IMR-90 (cell line): ENCODE measurements around the gene KIF25. TPM values are rescaled to one million over a fixed set of nuclear protein-coding genes. Genes with fewer than 3 reads are reported as not detected.

ENCODE experiments used
- ATAC-seq: fragments of 200-7000 bp; cut with Tn5 transposase; 2 replicates; pipeline ENCODE4 v1.9.1; 2020; ENCODE audit warnings: low read depth, mild to moderate bottlenecking, moderate library complexity
- BruUV-seq: library from RNA; stranded (reverse); fragments of 400-500 nt; replicated peaks from 2 replicates; lab custom pipeline; 2021; lab: Mats Ljungman, UMichigan
- CTCF ChIA-PET: fragments of 300-600 bp; formaldehyde crosslinking; extraction: SDS; loops from one replicate; lab custom pipeline; 2021; ENCODE audit warnings: antibody characterized with exemption; lab: Yijun Ruan, JAX
- POLR2A ChIA-PET: fragments of 300-600 bp; sonication (Branson Sonifier 250); formaldehyde crosslinking; loops from one replicate; lab custom pipeline; 2022; ENCODE audit warnings: antibody characterized with exemption; ENCODE audit not compliant: unreplicated experiment; lab: Charles Lee
- DNase-seq: peaks from one replicate; pipeline ENCODE4 v3.0.0; 2013
- H2AFZ ChIP-seq: replicated peaks from 2 replicates; pipeline ENCODE3; 2013; ENCODE audit warnings: low read length, mild to moderate bottlenecking; ENCODE audit not compliant: poor library complexity
- H2AK5ac ChIP-seq: 2 replicates; pipeline ENCODE4 v1.6.1; 2013; ENCODE audit warnings: low read depth, low read length, inconsistent platforms
- H2AK9ac ChIP-seq: replicated peaks from 2 replicates; pipeline ENCODE3; 2013; ENCODE audit warnings: mild to moderate bottlenecking, low read depth, low read length, moderate library complexity; ENCODE audit not compliant: poor library complexity
- H2BK120ac ChIP-seq: 2 replicates; pipeline ENCODE4 v1.6.1; 2013; ENCODE audit warnings: low read depth, low read length, inconsistent platforms
- H2BK15ac ChIP-seq: 3 replicates; pipeline ENCODE4 v1.6.1; 2013; ENCODE audit warnings: low read depth, low read length, inconsistent platforms
- H2BK20ac ChIP-seq: 2 replicates; pipeline ENCODE4 v1.6.1; 2013; ENCODE audit warnings: low read depth, mild to moderate bottlenecking, inconsistent platforms, low read length, moderate library complexity
- H2BK5ac ChIP-seq: 2 replicates; pipeline ENCODE4 v1.6.1; 2013; ENCODE audit warnings: mild to moderate bottlenecking, low read depth, low read length, inconsistent platforms; ENCODE audit not compliant: poor library complexity, severe bottlenecking
- H3K14ac ChIP-seq: replicated peaks from 2 replicates; pipeline ENCODE4 v1.6.1; 2013; ENCODE audit warnings: low read depth, low read length, inconsistent platforms
- H3K18ac ChIP-seq: 2 replicates; pipeline ENCODE4 v1.6.1; 2013; ENCODE audit warnings: low read depth, low read length, control low read depth
- H3K23ac ChIP-seq: 2 replicates; pipeline ENCODE4 v1.6.1; 2013; ENCODE audit warnings: low read depth, low read length, inconsistent platforms
- H3K27ac ChIP-seq: 2 replicates; pipeline ENCODE4 v1.5.1; 2013; ENCODE audit warnings: mild to moderate bottlenecking, control low read depth, low read length; ENCODE audit not compliant: insufficient read depth
- H3K27me3 ChIP-seq: 2 replicates; pipeline ENCODE4 v1.6.1; 2013; ENCODE audit warnings: low read length; ENCODE audit not compliant: control insufficient read depth, insufficient read depth
- H3K36me3 ChIP-seq: 2 replicates; pipeline ENCODE4 v1.6.1; 2013; ENCODE audit warnings: low read length, mixed read lengths; ENCODE audit not compliant: control insufficient read depth, insufficient read depth
- H3K4ac ChIP-seq: 2 replicates; pipeline ENCODE4 v1.6.1; 2013; ENCODE audit warnings: low read depth, low read length, inconsistent platforms
- H3K4me1 ChIP-seq: 2 replicates; pipeline ENCODE4 v1.6.1; 2013; ENCODE audit warnings: low read length, mixed read lengths; ENCODE audit not compliant: control insufficient read depth, insufficient read depth
- H3K4me2 ChIP-seq: 2 replicates; pipeline ENCODE4 v1.6.1; 2013; ENCODE audit warnings: low read depth, mild to moderate bottlenecking, control low read depth, low read length, moderate library complexity
- H3K4me3 ChIP-seq: 2 replicates; pipeline ENCODE4 v1.5.1; 2013; ENCODE audit warnings: low read depth, mild to moderate bottlenecking, control low read depth, low read length, moderate library complexity; ENCODE audit not compliant: insufficient read depth
- H3K56ac ChIP-seq: 2 replicates; pipeline ENCODE4 v1.6.1; 2013; ENCODE audit warnings: low read length, inconsistent platforms; ENCODE audit not compliant: insufficient read depth; ENCODE audit errors: extremely low read depth
- H3K79me1 ChIP-seq, 2 experiments: 2 replicates each; pipeline ENCODE4 v1.6.1; 2013; ENCODE audit warnings: low read length in 2 of 2, inconsistent platforms in 1 of 2, low read depth in 1 of 2
- H3K9ac ChIP-seq: 2 replicates; pipeline ENCODE4 v1.6.1; 2013; ENCODE audit warnings: low read depth, low read length, control low read depth
- H3K9me1 ChIP-seq: 2 replicates; pipeline ENCODE4 v1.6.1; 2013; ENCODE audit warnings: low read length, inconsistent platforms; ENCODE audit not compliant: insufficient read depth
- H3K9me3 ChIP-seq: 2 replicates; pipeline ENCODE4 v1.6.1; 2013; ENCODE audit warnings: low read length; ENCODE audit not compliant: control insufficient read depth, insufficient read depth
- H4K20me1 ChIP-seq: 2 replicates; pipeline ENCODE4 v1.6.1; 2013; ENCODE audit warnings: low read length, inconsistent platforms; ENCODE audit not compliant: insufficient read depth
- H4K5ac ChIP-seq: 2 replicates; pipeline ENCODE4 v1.6.1; 2013; ENCODE audit warnings: mild to moderate bottlenecking, low read depth, low read length, control low read depth
- H4K8ac ChIP-seq, 2 experiments: 2 replicates each; pipeline ENCODE4 v1.6.1; 2013; ENCODE audit warnings: low read depth in 2 of 2, low read length in 2 of 2, control low read depth in 1 of 2, inconsistent platforms in 1 of 2
- H4K91ac ChIP-seq: 2 replicates; pipeline ENCODE4 v1.6.1; 2013; ENCODE audit warnings: low read depth, low read length, inconsistent platforms; ENCODE audit not compliant: insufficient read depth
- BHLHE40 ChIP-seq: fragments of 150-350 bp; IDR thresholded peaks from 2 replicates; pipeline ENCODE4 v1.6.1; 2016; ENCODE audit warnings: mild to moderate bottlenecking, low read depth, low read length
- CEBPB ChIP-seq: IDR thresholded peaks from 2 replicates; pipeline ENCODE4 v1.6.1; 2012; ENCODE audit warnings: low read depth, low read length, improper control_type of control experiment
- FOS ChIP-seq: fragments of 150-350 bp; IDR thresholded peaks from 2 replicates; pipeline ENCODE4 v1.6.1; 2016; ENCODE audit warnings: low read depth, low read length
- MAFK ChIP-seq: IDR thresholded peaks from 2 replicates; pipeline ENCODE4 v1.6.1; 2012; ENCODE audit warnings: low read depth, low read length, improper control_type of control experiment
- MXI1 ChIP-seq: IDR thresholded peaks from 2 replicates; pipeline ENCODE4 v1.6.1; 2012; ENCODE audit warnings: low read depth, mild to moderate bottlenecking, low read length, moderate library complexity, borderline replicate concordance
- POLR2A ChIP-seq: IDR thresholded peaks from 2 replicates; pipeline ENCODE4 v1.6.1; 2012; ENCODE audit warnings: mild to moderate bottlenecking, low read depth, low read length
- RCOR1 ChIP-seq: IDR thresholded peaks from 2 replicates; pipeline ENCODE4 v1.6.1; 2012; ENCODE audit warnings: mild to moderate bottlenecking, low read length, improper control_type of control experiment; ENCODE audit not compliant: insufficient replicate concordance
- RFX5 ChIP-seq: IDR thresholded peaks from 2 replicates; pipeline ENCODE4 v1.8.0; 2012; ENCODE audit warnings: low read depth, mild to moderate bottlenecking, low read length, moderate library complexity
- SMC3 ChIP-seq: fragments of 150-350 bp; IDR thresholded peaks from 2 replicates; pipeline ENCODE4 v1.6.1; 2016; ENCODE audit warnings: low read depth, mild to moderate bottlenecking, antibody characterized with exemption, low read length, moderate library complexity
- WGBS, 2 experiments: methylation state at CpG; one replicate each; pipeline versions ENCODE4 v1.1.5 to v1.1.7; 2013; ENCODE audit warnings: missing lambda C conversion rate in 2 of 2; ENCODE audit not compliant: insufficient read length in 1 of 2; ENCODE audit errors: extremely low coverage in 2 of 2; 5-methylcytosine and 5-hydroxymethylcytosine counted together
- dilution Hi-C: fragments of 300-500 bp; cut with HindIII; formaldehyde crosslinking; loops from one replicate; pipeline ENCODE4 v1.14.3; 2018; ENCODE audit warnings: low sequenced_read_pairs; ENCODE audit not compliant: unreplicated experiment
- in situ Hi-C: fragments of 300-500 bp; cut with MboI; formaldehyde crosslinking; loops from 3 replicates; pipeline ENCODE4 v1.14.3; 2019; ENCODE audit warnings: low sequenced_read_pairs, inconsistent platforms, mixed read lengths
- intact Hi-C: fragments of 100-400 bp; cut with micrococcal nuclease; formaldehyde crosslinking; loops from 2 replicates; pipeline ENCODE4 v1.10.0; 2022
- polyA plus RNA-seq, 3 experiments: library from polyadenylated mRNA; depleted of rRNA; stranded (reverse); fragments of >200 nt; gene quantifications; 2 replicates each; pipeline ENCODE4 v1.2.3, GENCODE V29; 2012; ENCODE audit warnings: low replicate concordance in 1 of 3
- total RNA-seq: library from RNA; depleted of rRNA; stranded (reverse); fragments of >200 nt; gene quantifications from 2 replicates; pipeline ENCODE4 v1.2.3, GENCODE V29; 2012
- TF ChIP-seq, protein P1 (sequence below): conservative IDR thresholded peaks from 2 replicates; pipeline ENCODE4 v1.5.1; 2012; ENCODE audit warnings: mild to moderate bottlenecking, low read depth, low read length, improper control_type of control experiment
- TF ChIP-seq, protein P2 (sequence below): fragments of 150-350 bp; IDR thresholded peaks from 2 replicates; pipeline ENCODE4 v1.6.1; 2017; ENCODE audit warnings: mild to moderate bottlenecking, antibody characterized with exemption, low read length, low read depth
- TF ChIP-seq, protein P3 (sequence below): fragments of 150-350 bp; IDR thresholded peaks from 2 replicates; pipeline ENCODE4 v1.6.1; 2016; ENCODE audit warnings: low read depth, mild to moderate bottlenecking, low read length, moderate library complexity, borderline replicate concordance

KIF25 gene
- total and polyA plus RNA-seq, 2 of the 4 experiments (the other 2 are of a cell fraction), result not detected

DNA sequence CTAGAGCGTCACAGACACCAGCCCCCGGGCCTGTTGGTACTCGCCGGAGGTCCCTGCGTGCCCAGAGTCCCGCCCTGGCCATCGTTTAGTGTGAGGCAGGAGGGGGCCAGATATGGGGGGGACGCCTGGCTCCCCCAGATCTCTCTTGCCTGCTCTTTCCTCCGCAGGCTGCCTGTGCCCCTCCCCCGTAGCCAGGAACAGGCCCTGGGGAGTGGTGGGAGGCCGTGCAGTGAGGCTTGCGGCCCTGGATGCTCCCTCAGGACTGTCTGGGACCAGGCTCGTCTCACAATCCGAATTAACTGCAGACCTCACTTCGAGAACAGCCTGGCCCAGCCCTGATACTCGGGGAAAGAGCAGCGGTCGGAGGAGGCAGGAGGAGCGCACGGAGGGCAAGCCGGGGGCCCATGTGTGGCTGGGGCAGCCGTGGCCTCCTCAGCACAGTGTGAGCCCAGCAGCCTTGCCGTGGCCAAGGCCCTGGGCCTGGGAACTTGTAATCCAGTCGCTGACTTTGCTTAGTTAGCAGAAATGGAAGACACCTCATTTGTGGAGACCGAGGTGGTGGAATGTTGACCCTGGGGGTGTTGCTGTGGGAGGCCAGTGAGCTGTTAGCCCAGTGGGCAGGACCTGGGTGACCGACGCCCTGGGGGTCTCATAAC lies 52.9 kb downstream of the KIF25 start:
- H3K23ac ChIP-seq, result no peak overlapping the region
- no peak overlapping the region for H2BK120ac ChIP-seq
- peak overlapping the region; percentile 29 for H2AFZ ChIP-seq
- no peak overlapping the region for H3K4me2 ChIP-seq
- BruUV-seq, result no TSS peak
- H3K36me3 ChIP-seq, result no peaks in the 10 kb centered on the region
- H4K91ac ChIP-seq, result no peak overlapping the region
- H3K9ac ChIP-seq, result no peak overlapping the region
- no peak overlapping the region for H3K27ac ChIP-seq
- H3K4me1 ChIP-seq, result peaks cover 8% of the 10 kb centered on the region; the same call in 1 of the 2 replicates
- no peaks in the 10 kb centered on the region for H3K9me3 ChIP-seq
- no peak overlapping the region for H3K14ac ChIP-seq
- no peaks in the 10 kb centered on the region for H4K20me1 ChIP-seq
- H2BK15ac ChIP-seq, result no peak overlapping the region
- TF ChIP-seq, protein P1, sequence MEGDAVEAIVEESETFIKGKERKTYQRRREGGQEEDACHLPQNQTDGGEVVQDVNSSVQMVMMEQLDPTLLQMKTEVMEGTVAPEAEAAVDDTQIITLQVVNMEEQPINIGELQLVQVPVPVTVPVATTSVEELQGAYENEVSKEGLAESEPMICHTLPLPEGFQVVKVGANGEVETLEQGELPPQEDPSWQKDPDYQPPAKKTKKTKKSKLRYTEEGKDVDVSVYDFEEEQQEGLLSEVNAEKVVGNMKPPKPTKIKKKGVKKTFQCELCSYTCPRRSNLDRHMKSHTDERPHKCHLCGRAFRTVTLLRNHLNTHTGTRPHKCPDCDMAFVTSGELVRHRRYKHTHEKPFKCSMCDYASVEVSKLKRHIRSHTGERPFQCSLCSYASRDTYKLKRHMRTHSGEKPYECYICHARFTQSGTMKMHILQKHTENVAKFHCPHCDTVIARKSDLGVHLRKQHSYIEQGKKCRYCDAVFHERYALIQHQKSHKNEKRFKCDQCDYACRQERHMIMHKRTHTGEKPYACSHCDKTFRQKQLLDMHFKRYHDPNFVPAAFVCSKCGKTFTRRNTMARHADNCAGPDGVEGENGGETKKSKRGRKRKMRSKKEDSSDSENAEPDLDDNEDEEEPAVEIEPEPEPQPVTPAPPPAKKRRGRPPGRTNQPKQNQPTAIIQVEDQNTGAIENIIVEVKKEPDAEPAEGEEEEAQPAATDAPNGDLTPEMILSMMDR, result no peak
- TF ChIP-seq, protein P2, sequence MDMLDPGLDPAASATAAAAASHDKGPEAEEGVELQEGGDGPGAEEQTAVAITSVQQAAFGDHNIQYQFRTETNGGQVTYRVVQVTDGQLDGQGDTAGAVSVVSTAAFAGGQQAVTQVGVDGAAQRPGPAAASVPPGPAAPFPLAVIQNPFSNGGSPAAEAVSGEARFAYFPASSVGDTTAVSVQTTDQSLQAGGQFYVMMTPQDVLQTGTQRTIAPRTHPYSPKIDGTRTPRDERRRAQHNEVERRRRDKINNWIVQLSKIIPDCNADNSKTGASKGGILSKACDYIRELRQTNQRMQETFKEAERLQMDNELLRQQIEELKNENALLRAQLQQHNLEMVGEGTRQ, result no peak
- TF ChIP-seq BHLHE40 (no peak), RCOR1 (no peak), MAFK (no peak; the same call in 1 of the 2 replicates), CEBPB (no peak), MXI1 (no peak), POLR2A (no peak), RFX5 (no peak), FOS (no peak), SMC3 (no peak)
- TF ChIP-seq, protein P3, sequence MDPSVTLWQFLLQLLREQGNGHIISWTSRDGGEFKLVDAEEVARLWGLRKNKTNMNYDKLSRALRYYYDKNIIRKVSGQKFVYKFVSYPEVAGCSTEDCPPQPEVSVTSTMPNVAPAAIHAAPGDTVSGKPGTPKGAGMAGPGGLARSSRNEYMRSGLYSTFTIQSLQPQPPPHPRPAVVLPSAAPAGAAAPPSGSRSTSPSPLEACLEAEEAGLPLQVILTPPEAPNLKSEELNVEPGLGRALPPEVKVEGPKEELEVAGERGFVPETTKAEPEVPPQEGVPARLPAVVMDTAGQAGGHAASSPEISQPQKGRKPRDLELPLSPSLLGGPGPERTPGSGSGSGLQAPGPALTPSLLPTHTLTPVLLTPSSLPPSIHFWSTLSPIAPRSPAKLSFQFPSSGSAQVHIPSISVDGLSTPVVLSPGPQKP, result no peak
- in situ Hi-C loops, result no loop called here
- no peak for DNase-seq
- no peak for ATAC-seq
- dilution Hi-C loops, result no loop called here
- no peak overlapping the region for H2AK9ac ChIP-seq
- no peak overlapping the region for H4K5ac ChIP-seq
- H4K8ac ChIP-seq, result no peak overlapping the region
- no peak overlapping the region for H3K18ac ChIP-seq
- H3K56ac ChIP-seq, result no peak overlapping the region
- H2BK20ac ChIP-seq, result no peak overlapping the region
- no peaks in the 10 kb centered on the region for H3K9me1 ChIP-seq
- H3K27me3 ChIP-seq, result no peaks in the 10 kb centered on the region
- H3K79me1 ChIP-seq, result no peaks in the 10 kb centered on the region
- no peak overlapping the region for H3K4me3 ChIP-seq
- POLR2A ChIA-PET, result no interaction called here
- CTCF ChIA-PET, result no interaction called here
- H2BK5ac ChIP-seq, result no peak overlapping the region
- H3K4ac ChIP-seq, result no peak overlapping the region
- no peak overlapping the region for H2AK5ac ChIP-seq
- intact Hi-C loops, result loop anchor here (5.0 kb wide), 1 partner anchor 143 kb away; no protein-coding TSS in a partner anchor
- 53% methylated on average over 3 of the region's 27 CpGs; no CpG with 5 or more reads in 1 of the 2 experiments for WGBS, 2 experiments
